ENCODE results near the gene HTR3E.
"Not testable (repeated sequence)": the region's sequence is repeated elsewhere in the genome, so short reads cannot be mapped to it uniquely, and the experiment has no call there.

HTR3E gene

GRCh38 chr3:184117636-184118035 lies 20.8 kb downstream of the HTR3E start:
- peak; percentile 4 to 70 for DNase-seq

- not testable (repeated sequence) for DNase-seq
Observed at GRCh38 chr3:184121031-184121430, 24.2 kb downstream of the HTR3E start.

GRCh38 chr3:184126006-184126405 lies 29.1 kb downstream of the HTR3E start:
- no peak for DNase-seq

- DNase-seq = peak in 1 of 2 experiments; percentile 34
Observed at GRCh38 chr3:184129012-184129411, 32.1 kb downstream of the HTR3E start.

- DNase-seq = no peak
Observed at GRCh38 chr3:184132945-184133344, 36.1 kb downstream of the HTR3E start.

- DNase-seq = peak; percentile 90 to 95
Observed at GRCh38 chr3:184133840-184134745, 37.2 kb downstream of the HTR3E start.

- no peak for DNase-seq
Observed at GRCh38 chr3:184134746-184135148, 37.9 kb downstream of the HTR3E start.

GRCh38 chr3:184135149-184135910 lies 38.5 kb downstream of the HTR3E start, which contains the start of gene EIF2B5:
Gene EIF2B5 (plus strand): TSS chr3:184135358. CDS start chr3:184135386, 28 bp downstream.
- peak; percentile 92 to 96 for DNase-seq

- DNase-seq = no peak
Observed at GRCh38 chr3:184135911-184136260, 39.0 kb downstream of the HTR3E start.

GRCh38 chr3:184140436-184140835 lies 43.6 kb downstream of the HTR3E start:
- no peak for DNase-seq

- DNase-seq = no peak
Observed at GRCh38 chr3:184142199-184142598, 45.3 kb downstream of the HTR3E start.

GRCh38 chr3:184143327-184143726 lies 46.5 kb downstream of the HTR3E start:
- no peak for DNase-seq

- no peak for DNase-seq
Observed at GRCh38 chr3:184144505-184144904, 47.6 kb downstream of the HTR3E start.

GRCh38 chr3:184145111-184145524 lies 48.3 kb downstream of the HTR3E start:
- DNase-seq = peak; percentile 77 to 81

- no peak for DNase-seq
Observed at GRCh38 chr3:184145751-184146270, 48.9 kb downstream of the HTR3E start.

- DNase-seq = no peak
Observed at GRCh38 chr3:184148076-184148475, 51.2 kb downstream of the HTR3E start.

- DNase-seq = no peak
Observed at GRCh38 chr3:184149123-184149522, 52.3 kb downstream of the HTR3E start.

- peak in 1 of 2 experiments; percentile 34 for DNase-seq
Observed at GRCh38 chr3:184149770-184150169, 52.9 kb downstream of the HTR3E start.

GRCh38 chr3:184154885-184155643 lies 58.2 kb downstream of the HTR3E start, which contains the start of gene DVL3:
Gene DVL3 (plus strand): TSS chr3:184155377. CDS start chr3:184155636, 259 bp downstream.
- DNase-seq = peak in 1 of 2 experiments; percentile 71

- peak in 1 of 2 experiments; percentile 69 for DNase-seq
Observed at GRCh38 chr3:184155644-184156521, 59.0 kb downstream of the HTR3E start.

GRCh38 chr3:184156522-184156955 lies 59.7 kb downstream of the HTR3E start:
- DNase-seq = peak in 1 of 2 experiments; percentile 45

Data from NCI-H526 (cell line).